Activated naive CD4-positive, alpha-beta T cell treated with anti-CD3 and anti-CD28 coated beads, Interleukin-2, amount 50 U/mL, for 72 hours (primary cell): ENCODE results near the gene SLC1A7. TPM values are rescaled to one million over a fixed set of nuclear protein-coding genes. Genes with fewer than 3 reads are reported as not detected.
A peak's percentile ranks its signal among the peaks of the same experiment; 100 is the strongest.

Experiments
- ATAC-seq, 2 donors: fragments of 150-1000 bp; cut with Tn5 transposase; 2 replicates each; pipeline ENCODE4 v1.10.0; 2021; ENCODE audit warnings: mild to moderate bottlenecking in 2 of 2, moderate library complexity in 2 of 2
- DNase-seq, 2 donors: peaks; one replicate each; pipeline ENCODE4 v3.0.0; 2021 to 2022; ENCODE audit warnings: low spot score in 2 of 2
- H3K27ac Mint-ChIP-seq, 2 donors: one replicate each; pipeline ENCODE4 v1.8.0; 2022; ENCODE audit warnings: mild to moderate bottlenecking in 2 of 2, mixed read lengths in 2 of 2
- H3K36me3 Mint-ChIP-seq, 2 donors: one replicate each; pipeline ENCODE4 v1.8.0; 2022; ENCODE audit warnings: mixed read lengths in 2 of 2
- H3K9me3 Mint-ChIP-seq, 2 donors: one replicate each; pipeline ENCODE4 v1.8.0; 2022; ENCODE audit warnings: mixed read lengths in 2 of 2
- total RNA-seq, 2 donors: library from RNA; stranded (reverse); gene quantifications; one replicate each; pipeline ENCODE4 v1.2.3, GENCODE V29; 2022

SLC1A7 gene
- total RNA-seq, 2 donors from 2014 or later: not detected

- DNase-seq (no peak), ATAC-seq (no peak)
- H3K36me3 Mint-ChIP-seq: no peaks in the 10 kb centered on the region
- no peaks in the 10 kb centered on the region for H3K9me3 Mint-ChIP-seq
- no peak overlapping the region for H3K27ac Mint-ChIP-seq
Observed at GRCh38 chr1:53091841-53092645, 50.4 kb downstream of the SLC1A7 start.

GRCh38 chr1:53090227-53091147, 52.0 kb downstream of the SLC1A7 start:
- H3K9me3 Mint-ChIP-seq: no peaks in the 10 kb centered on the region
- H3K27ac Mint-ChIP-seq: no peak overlapping the region
- H3K36me3 Mint-ChIP-seq: no peaks in the 10 kb centered on the region
- no peak for ATAC-seq
- no peak for DNase-seq

GRCh38 chr1:53089478-53090226, 52.8 kb downstream of the SLC1A7 start:
- DNase-seq (no peak), ATAC-seq (no peak)
- Mint-ChIP-seq H3K27ac (no peak overlapping the region), H3K9me3 (no peaks in the 10 kb centered on the region), H3K36me3 (no peaks in the 10 kb centered on the region)

GRCh38 chr1:53088616-53089300, 53.7 kb downstream of the SLC1A7 start:
- Mint-ChIP-seq H3K9me3 (no peaks in the 10 kb centered on the region), H3K27ac (no peak overlapping the region), H3K36me3 (no peaks in the 10 kb centered on the region)
- no peak for DNase-seq
- ATAC-seq: no peak

DNA sequence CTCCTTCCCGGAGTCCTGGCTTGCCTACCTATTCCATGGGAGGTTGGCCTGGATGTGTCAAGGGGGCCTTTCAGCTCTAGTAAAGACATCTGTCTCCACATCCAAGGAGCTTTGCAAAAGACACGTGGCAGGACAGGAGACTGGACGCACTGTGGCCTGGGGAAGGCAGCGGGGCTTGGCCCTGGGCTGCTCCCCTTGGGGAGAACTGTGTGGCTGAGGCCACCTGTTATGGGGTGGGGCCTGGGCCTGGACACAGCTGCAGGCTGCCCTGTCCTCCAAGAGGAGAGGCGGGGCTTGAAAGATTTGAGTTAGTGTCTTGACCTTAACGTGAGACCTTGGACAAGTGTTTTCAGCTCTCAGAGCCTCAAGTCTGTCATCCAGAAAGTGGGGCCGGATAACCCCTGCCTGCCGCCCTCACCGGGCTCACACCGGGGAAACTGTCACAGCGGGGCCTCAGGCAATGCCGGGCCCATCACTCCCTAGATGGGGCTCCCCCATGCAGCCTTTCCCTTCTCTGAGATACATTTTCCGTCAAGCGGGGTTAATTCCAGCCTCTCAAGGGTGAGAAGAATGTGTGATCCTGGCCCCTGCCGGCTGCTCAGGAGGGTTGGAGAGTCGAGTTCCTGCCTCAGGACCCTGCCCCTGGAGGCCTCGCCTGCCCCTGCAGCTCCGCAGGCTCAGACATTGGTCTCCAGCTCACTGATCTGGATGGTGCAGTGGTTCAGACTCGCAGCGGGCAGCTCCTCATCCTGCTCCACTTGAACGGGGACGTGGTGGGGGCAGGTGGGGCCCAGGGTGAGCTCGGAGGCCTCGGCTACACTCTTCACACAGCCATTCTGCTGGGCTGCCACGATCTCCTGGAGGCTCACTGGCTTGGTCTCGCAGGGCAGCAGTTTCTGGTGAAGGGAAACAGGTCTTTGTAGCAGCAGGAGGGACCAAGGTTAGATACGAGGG, 54.8 kb downstream of the SLC1A7 start:
- ATAC-seq (no peak), DNase-seq (no peak)
- H3K27ac Mint-ChIP-seq: no peak overlapping the region
- H3K36me3 Mint-ChIP-seq: no peaks in the 10 kb centered on the region
- H3K9me3 Mint-ChIP-seq: no peaks in the 10 kb centered on the region

DNA sequence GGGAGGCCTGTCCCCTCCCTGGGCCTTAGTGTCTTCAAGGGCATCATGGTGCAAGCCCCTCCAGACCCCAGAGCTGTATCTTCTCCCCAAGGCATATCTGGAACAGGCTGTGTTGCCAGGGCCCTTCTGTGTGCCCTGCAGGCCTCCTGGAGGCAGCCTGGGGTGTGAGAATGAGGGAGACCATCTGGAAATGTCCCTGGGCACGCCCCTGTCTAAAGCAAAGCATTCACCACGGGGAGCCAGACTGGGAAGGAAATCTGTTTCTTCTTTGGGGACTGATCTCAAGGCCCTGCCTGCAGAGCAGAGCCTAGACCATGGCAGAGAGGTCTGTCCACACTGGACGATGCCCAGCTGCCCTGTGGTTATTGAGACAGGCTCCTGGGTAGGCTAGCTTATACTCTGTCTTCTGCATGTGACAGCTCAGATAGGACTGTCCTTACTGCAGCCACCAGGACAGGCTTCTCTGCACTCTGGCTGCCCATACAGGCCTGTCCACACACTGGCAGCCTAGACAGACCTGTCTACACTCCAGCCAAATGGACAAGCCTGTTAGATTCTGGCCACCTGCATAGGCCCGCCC, 55.9 kb downstream of the SLC1A7 start:
- DNase-seq (no peak), ATAC-seq (no peak)
- Mint-ChIP-seq H3K36me3 (no peaks in the 10 kb centered on the region), H3K9me3 (no peaks in the 10 kb centered on the region), H3K27ac (no peak overlapping the region)

DNA sequence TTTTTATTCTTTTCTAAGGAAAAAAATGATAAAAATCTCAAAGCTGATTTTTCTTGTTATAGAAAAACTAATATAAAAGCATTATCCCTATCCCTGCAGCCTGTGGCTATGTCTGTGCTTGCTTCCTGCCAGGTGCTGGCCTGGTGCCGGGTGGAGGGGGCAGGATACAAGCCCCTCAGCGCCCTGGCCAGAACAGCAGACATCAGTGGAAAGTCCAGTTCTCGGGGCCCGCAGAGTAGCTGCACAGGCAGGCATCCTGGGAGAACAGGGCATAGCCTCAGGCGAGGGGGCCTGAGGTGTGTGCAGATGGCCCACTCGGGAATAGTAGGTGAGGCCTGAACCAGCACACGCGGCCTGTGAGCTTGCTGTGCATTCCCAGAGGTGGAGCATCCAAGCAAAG, 57.0 kb downstream of the SLC1A7 start:
- H3K36me3 Mint-ChIP-seq: no peaks in the 10 kb centered on the region
- ATAC-seq (no peak), DNase-seq (no peak)
- no peak overlapping the region for H3K27ac Mint-ChIP-seq
- no peaks in the 10 kb centered on the region for H3K9me3 Mint-ChIP-seq

GRCh38 chr1:53084589-53084971, 57.9 kb downstream of the SLC1A7 start:
- DNase-seq (no peak), ATAC-seq (no peak)
- H3K36me3 Mint-ChIP-seq: no peaks in the 10 kb centered on the region
- H3K9me3 Mint-ChIP-seq: no peaks in the 10 kb centered on the region
- no peak overlapping the region for H3K27ac Mint-ChIP-seq

GRCh38 chr1:53083636-53084588, 58.5 kb downstream of the SLC1A7 start:
- peak overlapping the region in 1 of 2 donors; percentile 63 for H3K27ac Mint-ChIP-seq
- H3K36me3 Mint-ChIP-seq: no peaks in the 10 kb centered on the region
- H3K9me3 Mint-ChIP-seq: no peaks in the 10 kb centered on the region
- no peak for DNase-seq
- no peak for ATAC-seq

GRCh38 chr1:53082826-53083455, 59.5 kb downstream of the SLC1A7 start:
- Mint-ChIP-seq H3K36me3 (no peaks in the 10 kb centered on the region), H3K9me3 (no peaks in the 10 kb centered on the region), H3K27ac (peak overlapping the region; percentile 15 to 63)
- ATAC-seq: no peak
- no peak for DNase-seq

GRCh38 chr1:53081384-53082066, 60.9 kb downstream of the SLC1A7 start:
- H3K36me3 Mint-ChIP-seq: no peaks in the 10 kb centered on the region
- ATAC-seq (no peak), DNase-seq (no peak)
- no peaks in the 10 kb centered on the region for H3K9me3 Mint-ChIP-seq
- H3K27ac Mint-ChIP-seq: no peak overlapping the region

DNA sequence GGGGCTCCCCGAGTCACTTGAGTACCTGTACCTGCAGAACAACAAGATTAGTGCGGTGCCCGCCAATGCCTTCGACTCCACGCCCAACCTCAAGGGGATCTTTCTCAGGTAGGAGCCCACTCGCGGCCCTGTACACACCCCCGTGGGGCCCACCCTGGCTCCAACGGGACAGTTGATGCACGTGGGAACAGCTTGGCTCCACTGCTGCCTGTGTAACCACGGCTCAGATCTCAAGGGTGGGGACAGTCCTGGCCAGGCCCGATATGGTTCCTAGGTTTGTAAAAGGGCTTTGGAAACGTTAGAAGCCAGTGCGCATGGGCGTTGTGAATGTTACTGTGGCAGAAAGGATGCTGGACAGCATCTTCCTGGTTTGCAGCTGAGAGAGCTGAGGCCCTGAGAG, 61.7 kb downstream of the SLC1A7 start:
- ATAC-seq (no peak), DNase-seq (no peak)
- no peaks in the 10 kb centered on the region for H3K9me3 Mint-ChIP-seq
- no peaks in the 10 kb centered on the region for H3K36me3 Mint-ChIP-seq
- H3K27ac Mint-ChIP-seq: no peak overlapping the region

DNA sequence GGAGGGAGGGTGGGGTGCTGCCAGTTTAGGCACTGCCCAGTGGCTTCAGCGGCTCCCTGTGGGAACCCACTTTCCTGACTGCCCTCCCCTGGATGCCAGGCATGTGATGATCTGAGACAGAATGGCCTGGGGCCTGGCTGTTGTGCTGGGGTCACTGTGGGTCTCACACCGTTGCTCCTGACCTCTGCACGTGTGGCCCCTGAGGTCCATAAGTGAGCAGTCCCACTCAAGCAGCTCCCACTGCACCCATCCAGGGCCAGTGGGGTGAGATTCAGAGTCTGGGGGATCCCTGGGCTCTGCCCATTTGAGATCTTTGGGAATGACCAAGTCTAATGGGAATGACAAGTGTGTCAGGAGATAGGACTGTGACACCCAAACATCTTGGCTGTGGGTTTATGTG, 62.4 kb downstream of the SLC1A7 start:
- DNase-seq (no peak), ATAC-seq (no peak)
- H3K9me3 Mint-ChIP-seq: no peaks in the 10 kb centered on the region
- H3K27ac Mint-ChIP-seq: no peak overlapping the region
- H3K36me3 Mint-ChIP-seq: no peaks in the 10 kb centered on the region
